ENCODE data around the gene LRRC4C.

The LRRC4C gene

DNA sequence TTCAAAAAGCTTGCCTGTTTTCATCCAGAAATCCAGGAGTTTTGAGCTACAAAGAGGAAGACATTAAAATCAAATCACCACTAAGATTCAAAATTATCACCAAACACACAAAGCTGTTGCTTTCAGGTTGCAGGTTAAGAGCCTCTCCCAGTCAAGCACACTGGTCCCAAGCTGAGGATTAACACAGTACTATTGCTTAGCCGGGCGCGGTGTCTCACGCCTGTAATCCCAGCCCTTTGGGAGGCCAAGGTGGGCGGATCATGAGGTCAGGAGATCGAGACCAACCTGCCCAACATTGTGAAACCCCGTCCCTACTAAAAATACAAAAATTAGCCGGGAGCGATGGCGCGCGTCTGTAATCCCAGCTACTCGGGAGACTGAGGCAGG lies 1165.1 kb downstream of the LRRC4C start:
- Histone ChIP-seq H3K27me3 (ENCODE audit: control insufficient read depth, insufficient read depth, low read length) (peaks cover 36% of the 10 kb centered on the region), H3K36me3 (ENCODE audit: control insufficient read depth, insufficient read depth, low read length) (no peaks in the 10 kb centered on the region), H3K9me3 (ENCODE audit: control insufficient read depth, insufficient read depth, low read length) (no peaks in the 10 kb centered on the region), H3K27ac (ENCODE audit: low read depth, low read length) (no peak overlapping the region), H3K9ac (ENCODE audit: low read depth, low read length) (no peak overlapping the region), H3K4me3 (ENCODE audit: low read depth, low read length) (no peak overlapping the region), H3K4me1 (ENCODE audit: control insufficient read depth, insufficient read depth, low read length) (peaks cover 11% of the 10 kb centered on the region)

DNA sequence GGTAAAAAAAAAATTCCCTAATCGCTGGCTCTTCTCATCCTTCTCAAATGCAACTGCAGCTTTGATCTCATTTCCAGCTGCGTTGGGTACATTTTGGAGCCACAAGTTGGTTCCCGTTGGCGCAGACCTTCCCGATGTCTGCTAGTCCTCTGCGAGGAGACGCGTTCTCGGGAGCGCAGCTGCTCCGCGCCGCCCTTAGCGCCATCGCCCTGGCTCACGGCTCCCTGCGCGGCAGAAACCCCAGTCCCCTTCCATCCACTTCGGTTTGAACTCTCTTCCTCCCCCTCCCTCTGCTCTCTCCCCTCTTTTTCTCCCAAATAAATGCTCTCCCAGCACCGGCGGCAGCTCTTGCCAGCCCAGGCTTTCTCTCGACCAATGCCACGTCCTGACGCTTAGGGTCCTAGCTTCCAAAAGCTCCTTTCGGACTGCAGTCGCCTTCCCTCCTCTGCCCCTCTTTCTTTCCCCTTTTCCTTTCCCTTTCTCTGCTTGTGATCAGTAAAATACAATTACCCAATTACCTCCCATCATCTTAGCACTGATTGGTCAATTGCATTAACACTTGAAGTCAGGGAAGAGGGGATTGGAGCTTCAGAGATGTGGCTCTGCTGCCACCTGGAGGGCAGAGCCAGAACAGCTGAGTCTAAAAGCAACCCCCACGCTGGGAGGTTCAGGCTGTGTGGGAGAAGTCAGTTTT lies 1165.7 kb downstream of the LRRC4C start:
- H3K4me3 ChIP-seq (ENCODE audit: low read depth, low read length) = peak overlapping the region; percentile 68
- H3K9ac ChIP-seq (ENCODE audit: low read depth, low read length) = peak overlapping the region; percentile 10
- H3K27ac ChIP-seq (ENCODE audit: low read depth, low read length) = peak overlapping the region; percentile 43
- no peaks in the 10 kb centered on the region for H3K9me3 ChIP-seq (ENCODE audit: control insufficient read depth, insufficient read depth, low read length)
- peaks cover 17% of the 10 kb centered on the region for H3K4me1 ChIP-seq (ENCODE audit: control insufficient read depth, insufficient read depth, low read length)
- peaks cover 36% of the 10 kb centered on the region for H3K27me3 ChIP-seq (ENCODE audit: control insufficient read depth, insufficient read depth, low read length)
- no peaks in the 10 kb centered on the region for H3K36me3 ChIP-seq (ENCODE audit: control insufficient read depth, insufficient read depth, low read length)

DNA sequence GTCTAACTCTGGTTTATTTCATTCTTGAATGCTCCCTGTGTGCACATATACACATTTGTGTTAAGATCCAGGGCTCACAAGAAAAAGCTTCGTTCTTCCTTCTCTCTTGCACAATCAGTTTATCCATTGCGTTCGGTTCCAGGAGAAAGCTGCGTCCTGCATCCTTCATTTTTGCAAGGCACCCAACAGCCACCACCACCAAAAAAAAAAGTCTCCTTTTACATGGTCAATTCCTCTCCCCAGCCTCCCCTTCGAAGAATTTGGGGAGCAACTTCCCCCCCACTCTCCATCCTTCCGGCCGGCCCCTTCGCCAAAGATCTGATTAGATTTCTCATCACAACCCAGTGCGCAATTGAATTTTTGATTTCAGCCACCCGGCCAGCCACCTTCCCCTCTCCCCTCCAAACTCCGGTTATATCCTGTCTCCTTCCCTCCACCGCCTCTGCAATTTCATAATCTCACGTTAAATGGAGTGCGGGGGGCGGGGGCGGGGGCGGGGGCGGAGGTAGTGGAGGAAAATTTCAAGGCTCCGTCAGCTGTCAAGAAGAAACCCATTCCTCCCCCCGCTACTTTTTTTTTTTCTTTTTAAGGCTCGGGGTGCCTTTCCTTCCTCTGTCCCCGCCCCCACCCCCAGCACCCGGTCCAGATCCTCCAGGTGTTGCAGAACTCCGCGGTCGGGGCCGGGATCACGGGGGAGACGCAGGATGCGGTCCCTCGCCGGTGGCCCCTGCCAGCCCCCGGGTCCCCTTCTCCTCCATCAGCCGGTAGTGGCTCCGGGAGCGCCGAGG lies 1166.5 kb downstream of the LRRC4C start:
- H3K9me3 ChIP-seq (ENCODE audit: control insufficient read depth, insufficient read depth, low read length) = no peaks in the 10 kb centered on the region
- H3K9ac ChIP-seq (ENCODE audit: low read depth, low read length) = no peak overlapping the region
- no peak overlapping the region for H3K27ac ChIP-seq (ENCODE audit: low read depth, low read length)
- no peaks in the 10 kb centered on the region for H3K36me3 ChIP-seq (ENCODE audit: control insufficient read depth, insufficient read depth, low read length)
- H3K4me3 ChIP-seq (ENCODE audit: low read depth, low read length) = peak overlapping the region; percentile 68
- peaks cover 43% of the 10 kb centered on the region for H3K27me3 ChIP-seq (ENCODE audit: control insufficient read depth, insufficient read depth, low read length)
- peaks cover 22% of the 10 kb centered on the region for H3K4me1 ChIP-seq (ENCODE audit: control insufficient read depth, insufficient read depth, low read length)

DNA sequence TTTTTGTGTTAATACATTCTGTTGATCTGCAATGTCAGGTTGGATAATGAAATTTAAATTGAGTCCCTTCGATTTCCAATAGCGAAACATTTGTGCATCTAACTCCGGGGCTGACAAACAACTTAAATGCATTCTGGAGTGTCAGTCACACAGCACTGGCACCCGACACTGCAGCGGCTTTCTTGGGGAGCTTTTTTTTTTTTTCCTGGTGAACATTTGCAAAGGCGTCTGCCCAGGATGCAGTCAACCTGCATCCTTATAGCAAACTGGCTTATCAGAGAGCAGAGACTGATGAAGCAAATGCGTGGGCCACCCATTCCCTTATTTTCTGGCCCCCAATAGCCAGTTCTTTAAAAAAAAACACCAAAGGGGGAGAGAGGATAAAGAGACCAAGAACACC lies 1167.7 kb downstream of the LRRC4C start:
- H3K27me3 ChIP-seq (ENCODE audit: control insufficient read depth, insufficient read depth, low read length) = peaks cover 49% of the 10 kb centered on the region
- H3K36me3 ChIP-seq (ENCODE audit: control insufficient read depth, insufficient read depth, low read length) = no peaks in the 10 kb centered on the region
- H3K27ac ChIP-seq (ENCODE audit: low read depth, low read length) = no peak overlapping the region
- no peak overlapping the region for H3K4me3 ChIP-seq (ENCODE audit: low read depth, low read length)
- H3K4me1 ChIP-seq (ENCODE audit: control insufficient read depth, insufficient read depth, low read length) = peaks cover 22% of the 10 kb centered on the region
- no peak overlapping the region for H3K9ac ChIP-seq (ENCODE audit: low read depth, low read length)
- no peaks in the 10 kb centered on the region for H3K9me3 ChIP-seq (ENCODE audit: control insufficient read depth, insufficient read depth, low read length)

DNA sequence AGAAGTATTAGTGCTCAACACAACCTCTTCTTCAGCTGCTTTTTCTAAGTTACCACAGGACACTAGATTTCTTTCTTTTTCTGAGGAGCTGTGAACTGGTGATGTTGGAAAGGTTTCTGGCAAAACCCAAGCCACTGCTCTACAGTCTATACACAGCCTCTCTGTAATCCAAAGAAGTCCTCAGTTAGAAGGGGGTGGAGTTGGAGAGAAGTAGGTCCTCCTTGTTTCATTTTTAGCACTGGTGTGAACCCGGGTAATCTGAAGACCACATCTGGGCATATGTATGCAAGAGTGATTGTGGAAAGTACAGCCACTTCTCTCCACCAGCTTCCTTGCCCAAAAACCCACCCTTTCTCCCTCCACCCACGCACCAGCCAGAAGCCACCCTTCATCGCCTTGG lies 1168.1 kb downstream of the LRRC4C start:
- H3K9ac ChIP-seq (ENCODE audit: low read depth, low read length) = no peak overlapping the region

DNA sequence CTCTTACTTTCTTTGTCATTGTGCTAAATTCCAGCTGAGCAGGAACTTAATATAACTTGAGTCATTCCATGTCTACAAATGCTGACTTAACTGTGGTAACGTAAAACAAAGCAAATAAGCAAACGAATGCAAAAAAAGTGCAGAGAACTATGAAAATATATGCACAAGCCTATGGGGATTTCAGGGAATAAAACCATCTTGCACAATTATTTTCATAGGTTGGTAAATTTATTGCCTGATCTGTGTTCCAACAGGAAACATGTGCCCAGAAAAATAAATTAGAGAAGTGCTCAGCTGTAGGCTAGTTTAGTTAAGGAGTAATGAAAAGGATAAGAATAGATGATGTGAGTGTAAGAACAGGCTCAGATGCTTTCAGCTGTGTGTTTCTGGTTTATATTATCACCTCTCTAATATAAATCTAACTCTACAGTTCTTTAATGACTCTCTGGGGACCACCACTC lies 1169.3 kb downstream of the LRRC4C start:
- no peaks in the 10 kb centered on the region for H3K36me3 ChIP-seq (ENCODE audit: control insufficient read depth, insufficient read depth, low read length)
- H3K4me1 ChIP-seq (ENCODE audit: control insufficient read depth, insufficient read depth, low read length) = peaks cover 22% of the 10 kb centered on the region
- H3K9ac ChIP-seq (ENCODE audit: low read depth, low read length) = no peak overlapping the region
- no peak overlapping the region for H3K4me3 ChIP-seq (ENCODE audit: low read depth, low read length)
- peaks cover 49% of the 10 kb centered on the region for H3K27me3 ChIP-seq (ENCODE audit: control insufficient read depth, insufficient read depth, low read length)
- no peak overlapping the region for H3K27ac ChIP-seq (ENCODE audit: low read depth, low read length)
- H3K9me3 ChIP-seq (ENCODE audit: control insufficient read depth, insufficient read depth, low read length) = no peaks in the 10 kb centered on the region

More for the DNA sequence above, 1168.1 kb downstream of the LRRC4C start:
- no peak overlapping the region for H3K27ac ChIP-seq (ENCODE audit: low read depth, low read length)
- H3K4me1 ChIP-seq (ENCODE audit: control insufficient read depth, insufficient read depth, low read length) = peaks cover 22% of the 10 kb centered on the region
- H3K9me3 ChIP-seq (ENCODE audit: control insufficient read depth, insufficient read depth, low read length) = no peaks in the 10 kb centered on the region
- no peaks in the 10 kb centered on the region for H3K36me3 ChIP-seq (ENCODE audit: control insufficient read depth, insufficient read depth, low read length)
- no peak overlapping the region for H3K4me3 ChIP-seq (ENCODE audit: low read depth, low read length)
- H3K27me3 ChIP-seq (ENCODE audit: control insufficient read depth, insufficient read depth, low read length) = peaks cover 49% of the 10 kb centered on the region

DNA sequence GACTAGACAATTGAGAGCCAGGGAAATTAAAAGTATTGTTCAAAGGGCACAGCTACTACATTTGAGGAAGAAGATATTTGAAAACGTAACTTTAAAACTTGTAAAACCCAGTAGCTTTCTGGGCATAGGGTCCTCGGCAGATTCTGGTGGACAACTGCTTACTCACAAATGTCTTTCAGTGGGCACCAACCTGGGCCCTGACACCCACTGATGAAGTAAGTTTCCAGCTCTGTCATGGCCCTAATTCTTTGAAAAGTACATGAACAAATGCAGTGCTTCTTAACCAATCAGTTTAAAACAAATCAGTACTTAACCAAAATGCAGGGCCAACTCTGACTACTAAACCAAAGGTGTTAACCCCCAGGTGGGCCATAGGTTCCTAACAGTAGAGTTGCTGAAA lies 1170.1 kb downstream of the LRRC4C start:
- H3K27ac ChIP-seq (ENCODE audit: low read depth, low read length) = no peak overlapping the region
- H3K9ac ChIP-seq (ENCODE audit: low read depth, low read length) = no peak overlapping the region
- no peaks in the 10 kb centered on the region for H3K9me3 ChIP-seq (ENCODE audit: control insufficient read depth, insufficient read depth, low read length)
- H3K4me1 ChIP-seq (ENCODE audit: control insufficient read depth, insufficient read depth, low read length) = peaks cover 22% of the 10 kb centered on the region
- H3K27me3 ChIP-seq (ENCODE audit: control insufficient read depth, insufficient read depth, low read length) = peaks cover 49% of the 10 kb centered on the region
- H3K4me3 ChIP-seq (ENCODE audit: low read depth, low read length) = no peak overlapping the region; the same call in 1 of the 2 replicates
- H3K36me3 ChIP-seq (ENCODE audit: control insufficient read depth, insufficient read depth, low read length) = no peaks in the 10 kb centered on the region

DNA sequence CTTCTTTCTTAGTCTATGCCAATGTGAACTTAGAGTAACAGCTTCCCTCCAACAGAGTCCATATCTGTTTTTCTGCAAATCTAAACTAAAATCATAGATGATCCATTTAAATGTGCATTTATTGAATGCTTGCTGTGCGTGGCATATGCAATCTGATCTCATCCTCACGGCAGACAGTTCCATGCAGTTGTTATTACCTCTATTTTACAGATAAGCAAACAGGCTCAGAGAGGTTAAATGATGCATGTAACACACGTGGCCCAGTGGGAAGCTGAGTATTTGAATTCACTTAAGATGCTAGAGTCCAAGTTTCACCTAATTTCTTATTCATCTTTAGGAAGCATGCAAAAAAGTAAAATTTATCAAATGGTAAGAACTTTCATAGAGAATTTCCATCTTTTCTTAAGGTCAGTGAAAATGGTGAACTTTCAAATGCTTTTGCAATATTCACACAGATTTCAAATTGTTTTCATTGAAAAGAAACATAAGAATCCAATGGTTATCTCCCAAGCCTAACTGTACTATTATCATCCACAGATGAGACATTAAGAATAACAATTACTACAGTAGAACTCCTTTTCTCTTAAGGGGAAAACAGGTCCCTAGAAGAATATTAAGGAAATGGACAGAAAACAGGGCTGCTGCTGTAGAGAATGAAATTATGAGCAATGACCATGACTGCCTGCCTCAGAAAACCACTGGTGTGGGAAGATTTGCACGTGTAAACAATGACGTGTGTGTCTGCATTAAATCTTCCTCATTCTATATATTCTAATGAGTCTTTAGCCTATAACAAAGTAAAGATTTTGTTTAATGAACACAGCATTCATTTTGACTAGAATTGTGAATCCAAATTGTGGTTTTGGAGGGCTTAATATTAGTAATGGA lies 1171.3 kb downstream of the LRRC4C start:
- no peaks in the 10 kb centered on the region for H3K9me3 ChIP-seq (ENCODE audit: control insufficient read depth, insufficient read depth, low read length)
- H3K36me3 ChIP-seq (ENCODE audit: control insufficient read depth, insufficient read depth, low read length) = no peaks in the 10 kb centered on the region
- no peak overlapping the region for H3K9ac ChIP-seq (ENCODE audit: low read depth, low read length)
- H3K4me3 ChIP-seq (ENCODE audit: low read depth, low read length) = no peak overlapping the region
- H3K4me1 ChIP-seq (ENCODE audit: control insufficient read depth, insufficient read depth, low read length) = peaks cover 22% of the 10 kb centered on the region
- H3K27ac ChIP-seq (ENCODE audit: low read depth, low read length) = no peak overlapping the region
- peaks cover 49% of the 10 kb centered on the region for H3K27me3 ChIP-seq (ENCODE audit: control insufficient read depth, insufficient read depth, low read length)

DNA sequence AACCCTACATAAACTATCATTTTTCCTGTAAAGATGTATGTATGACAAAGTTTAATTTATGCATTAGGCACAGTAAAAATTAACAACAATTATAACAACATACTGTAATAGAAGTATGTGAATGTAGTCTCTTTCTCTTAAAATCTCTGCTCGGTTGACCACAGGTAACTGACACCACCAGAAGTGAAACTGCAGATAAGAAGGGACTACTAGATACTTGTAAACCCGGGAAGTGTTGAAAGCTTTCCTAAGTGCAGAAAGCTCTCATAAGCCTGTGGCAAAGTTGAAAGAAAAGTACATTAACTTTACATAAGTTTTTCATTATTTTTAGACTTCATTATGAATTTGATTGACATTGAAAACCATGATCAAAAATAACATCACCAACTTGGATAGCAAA lies 1173.3 kb downstream of the LRRC4C start:
- Histone ChIP-seq H3K27ac (ENCODE audit: low read depth, low read length) (no peak overlapping the region), H3K27me3 (ENCODE audit: control insufficient read depth, insufficient read depth, low read length) (peaks cover 31% of the 10 kb centered on the region), H3K4me1 (ENCODE audit: control insufficient read depth, insufficient read depth, low read length) (peaks cover 19% of the 10 kb centered on the region), H3K36me3 (ENCODE audit: control insufficient read depth, insufficient read depth, low read length) (no peaks in the 10 kb centered on the region), H3K9ac (ENCODE audit: low read depth, low read length) (no peak overlapping the region), H3K9me3 (ENCODE audit: control insufficient read depth, insufficient read depth, low read length) (no peaks in the 10 kb centered on the region), H3K4me3 (ENCODE audit: low read depth, low read length) (no peak overlapping the region)

DNA sequence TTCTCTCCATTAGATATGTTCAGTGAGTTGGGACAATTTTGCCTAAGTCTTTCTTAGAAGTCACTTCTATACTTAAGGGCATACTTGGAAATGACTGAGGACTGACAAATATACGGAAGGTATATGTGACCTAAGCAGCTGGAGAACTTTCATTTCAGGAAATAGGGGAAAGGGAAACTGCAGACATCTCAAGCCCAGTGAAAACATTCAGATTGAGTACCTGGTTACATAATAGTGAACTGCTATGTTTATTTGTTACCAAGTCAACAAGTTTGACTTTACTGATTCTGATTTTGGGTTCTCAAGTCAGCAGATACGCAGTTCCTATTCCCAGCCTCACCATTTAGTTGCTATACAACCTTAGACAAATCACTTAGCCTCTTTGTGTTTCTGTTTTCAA lies 1173.9 kb downstream of the LRRC4C start:
- Histone ChIP-seq H3K9me3 (ENCODE audit: control insufficient read depth, insufficient read depth, low read length) (no peaks in the 10 kb centered on the region), H3K4me1 (ENCODE audit: control insufficient read depth, insufficient read depth, low read length) (peaks cover 25% of the 10 kb centered on the region), H3K36me3 (ENCODE audit: control insufficient read depth, insufficient read depth, low read length) (no peaks in the 10 kb centered on the region), H3K4me3 (ENCODE audit: low read depth, low read length) (no peak overlapping the region), H3K9ac (ENCODE audit: low read depth, low read length) (no peak overlapping the region), H3K27ac (ENCODE audit: low read depth, low read length) (no peak overlapping the region), H3K27me3 (ENCODE audit: control insufficient read depth, insufficient read depth, low read length) (peaks cover 26% of the 10 kb centered on the region)
